Endothelial cell of umbilical vein (primary cell): ENCODE measurements around the gene HKDC1.

ENCODE experiments used
- CTCF ChIP-seq, 2 donors: IDR thresholded peaks; 1 replicate in 1 of 2; 2 replicates in 1 of 2; pipeline ENCODE4 v1.5.1; 2011; ENCODE audit warnings: low read length in 2 of 2, mild to moderate bottlenecking in 2 of 2, moderate library complexity in 2 of 2, control low read depth in 1 of 2, inconsistent platforms in 1 of 2, low read depth in 1 of 2; ENCODE audit not compliant: insufficient read depth in 1 of 2; ENCODE audit errors: extremely low read depth in 1 of 2
- EZH2 ChIP-seq: IDR thresholded peaks from 2 replicates; pipeline ENCODE4 v1.6.1; 2012; ENCODE audit warnings: borderline replicate concordance, low read depth, mild to moderate bottlenecking, moderate library complexity, low read length, inconsistent platforms; ENCODE audit not compliant: severe bottlenecking
- JUN ChIP-seq: IDR thresholded peaks from 2 replicates; pipeline ENCODE4 v1.6.1; 2011; ENCODE audit warnings: borderline replicate concordance, low read depth; ENCODE audit not compliant: insufficient read length, insufficient read depth
- MAX ChIP-seq: IDR thresholded peaks from 2 replicates; pipeline ENCODE4 v1.6.1; 2011; ENCODE audit not compliant: insufficient read depth, insufficient read length
- MYC ChIP-seq: IDR thresholded peaks from one replicate; pipeline ENCODE4 v1.6.1; 2011; ENCODE audit warnings: mild to moderate bottlenecking, low read depth, low read length
- POLR2A ChIP-seq: IDR thresholded peaks from 2 replicates; pipeline ENCODE4 v1.6.1; 2012; ENCODE audit warnings: low read depth, mild to moderate bottlenecking, control low read depth, low read length
- POLR2AphosphoS5 ChIP-seq: IDR thresholded peaks from 2 replicates; pipeline ENCODE4 v1.6.1; 2012; ENCODE audit warnings: low read depth, mild to moderate bottlenecking, control low read depth, low read length, moderate library complexity; ENCODE audit not compliant: insufficient read depth

DNA sequence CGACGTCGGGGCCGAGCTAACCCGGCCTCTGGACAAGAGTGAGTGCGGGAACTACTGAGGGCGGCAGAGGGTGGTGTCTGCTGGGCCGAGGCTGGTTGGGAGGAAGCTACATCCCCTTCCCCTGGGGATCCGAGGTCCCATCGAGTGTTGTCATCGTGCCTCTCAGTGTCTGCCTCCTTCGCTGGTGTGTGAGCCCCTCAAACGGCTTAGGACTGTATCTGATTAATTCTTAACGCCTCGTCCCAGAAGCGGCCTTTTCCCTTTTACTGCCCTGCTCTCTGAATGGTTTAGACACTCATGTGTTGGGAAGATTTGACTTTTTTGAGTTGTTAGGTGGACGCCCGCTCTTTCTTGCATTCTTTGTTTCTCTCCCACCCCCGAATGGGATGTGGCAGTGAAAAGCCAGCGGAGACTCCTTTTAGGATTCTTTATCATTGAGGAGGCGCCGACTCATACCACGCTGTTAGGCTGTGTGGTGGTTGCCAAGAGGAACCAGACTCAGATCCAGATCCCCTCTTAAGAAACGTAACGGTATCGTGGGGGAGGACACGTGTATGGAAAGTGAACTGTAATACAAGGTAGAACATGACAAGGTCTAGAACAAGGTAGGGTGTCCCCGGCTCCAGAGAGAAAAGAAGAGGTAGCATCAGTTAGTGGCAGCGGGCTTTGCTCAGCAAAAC is 39.5 kb upstream of the HKDC1 start:
- no peak for TF ChIP-seq EZH2
- TF ChIP-seq POLR2A, result no peak
- TF ChIP-seq CTCF (IDR thresholded peaks at IDR 0.05; ENCODE audit: extremely low read depth in 1 of 2, insufficient read depth in 1 of 2, low read depth in 1 of 2, low read length in 2 of 2), result no peak
- TF ChIP-seq MAX, result no peak
- no peak for TF ChIP-seq POLR2AphosphoS5
- TF ChIP-seq JUN, result no peak
- TF ChIP-seq MYC, result no peak
